Kidney (tissue), 14 donors: ENCODE results near the gene USP37. TPM values are rescaled to one million over a fixed set of nuclear protein-coding genes. Genes with fewer than 3 reads are reported as not detected.

Experiments used
- DNase-seq, 5 donors: peaks; one replicate each; pipeline ENCODE4 v3.0.0-alpha.2; 2013 to 2020
- FAIRE-seq: peaks from 2 replicates; lab custom pipeline; 2012; peaks lifted over from hg19 to GRCh38; lab: Jason Lieb, UNC
- H3K27ac ChIP-seq, 2 donors: one replicate each; pipeline ENCODE4 v1.7.0; 2013; ENCODE audit warnings: low read depth in 2 of 2, low read length in 2 of 2, inconsistent platforms in 1 of 2
- H3K27me3 ChIP-seq: one replicate; pipeline ENCODE4 v1.7.1; 2013; ENCODE audit warnings: low read length, inconsistent platforms; ENCODE audit not compliant: control insufficient read depth, insufficient read depth
- H3K36me3 ChIP-seq, 3 donors: one replicate each; pipeline versions ENCODE4 v1.7.0 to v1.7.1; 2013; ENCODE audit warnings: low read length in 3 of 3, control low read depth in 1 of 3, inconsistent platforms in 1 of 3; ENCODE audit not compliant: insufficient read depth in 3 of 3, control insufficient read depth in 2 of 3
- H3K4me1 ChIP-seq, 3 donors: one replicate each; pipeline versions ENCODE4 v1.7.0 to v1.7.1; 2013; ENCODE audit warnings: low read length in 3 of 3, inconsistent platforms in 1 of 3, low read depth in 1 of 3; ENCODE audit not compliant: control insufficient read depth in 2 of 3, insufficient read depth in 2 of 3
- H3K4me3 ChIP-seq, 3 donors: one replicate each; pipeline versions ENCODE4 v1.7.0 to v1.8.1; 2013; ENCODE audit warnings: low read length in 3 of 3, control low read depth in 1 of 3, inconsistent platforms in 1 of 3
- H3K9ac ChIP-seq, 3 donors: one replicate each; pipeline versions ENCODE4 v1.7.0 to v1.7.1; 2013; ENCODE audit warnings: low read length in 3 of 3, control low read depth in 1 of 3, inconsistent platforms in 1 of 3
- H3K9me3 ChIP-seq, 3 donors: one replicate each; pipeline versions ENCODE4 v1.7.0 to v1.7.1; 2013; ENCODE audit warnings: low read length in 3 of 3, control low read depth in 1 of 3, inconsistent platforms in 1 of 3; ENCODE audit not compliant: control insufficient read depth in 2 of 3, insufficient read depth in 1 of 3
- intact Hi-C: fragments of 100-400 bp; cut with DNase I; formaldehyde crosslinking; loops from one replicate; pipeline ENCODE4 v1.11.1; 2022
- polyA plus RNA-seq: library from polyadenylated mRNA; stranded (reverse); fragments of 350-450 nt; fragmentation: Illumina TruSeq; extraction: RNeasy Lipid Tissue Mini Kit (QIAGEN cat#74804); gene quantifications from one replicate; pipeline ENCODE4 v1.2.3, GENCODE V29; 2014; ENCODE audit warnings: low read depth, low replicate concordance; ENCODE audit not compliant: insufficient read depth
- total RNA-seq: library from RNA; stranded (reverse); fragmentation: NEBNext Ultra II Directional; extraction: Animal tissue kit (Norgen Biotek cat#: 25700); gene quantifications from one replicate; pipeline ENCODE4 v1.2.1, GENCODE V29; 2021
- TF ChIP-seq, protein P1 (sequence below): IDR thresholded peaks from 3 replicates; pipeline ENCODE4 v1.5.1; 2012; ENCODE audit warnings: mild to moderate bottlenecking, moderate library complexity, borderline replicate concordance; ENCODE audit not compliant: insufficient read depth; ENCODE audit errors: extremely low read depth
- donor health status: control.
- donor health status: control.
- donor health status: control.
- donor health status: control.
- donor health status: control.
- donor health status: DM: yes; HTN: yes; CAD: no.
- donor health status: Normal renal cell carcinoma (clear cell type).

The USP37 gene
- total and polyA plus RNA-seq, 2 donors from 2014 or later = 1.8 to 13.5 TPM

DNA sequence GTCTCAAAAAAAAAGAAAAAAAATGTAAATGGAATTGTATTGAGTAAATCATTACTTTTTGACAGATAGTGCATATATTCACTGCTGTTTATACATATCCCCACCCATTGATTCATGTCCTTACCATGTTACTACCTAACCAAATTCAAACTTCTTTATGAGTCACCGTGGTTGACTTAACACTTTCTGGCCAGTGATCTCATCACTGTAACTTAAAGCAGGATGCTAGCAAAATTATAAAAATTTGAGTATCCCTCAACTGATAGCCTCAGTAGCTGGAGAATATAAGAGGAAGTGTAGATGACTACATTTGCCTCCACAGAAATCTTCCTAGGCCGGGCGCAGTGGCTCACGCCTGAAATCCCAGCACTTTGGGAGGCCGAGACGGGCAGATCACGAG, 13.9 kb upstream of the USP37 start:
- DNase-seq (no peak), FAIRE-seq (no peak)
- Histone ChIP-seq H3K36me3 (peaks cover 3 to 15% (median 13%) of the 10 kb centered on the region in 3 donors), H3K4me1 (peaks cover 0 to 3% (median 0%) of the 10 kb centered on the region in 3 donors), H3K4me3 (no peak overlapping the region), H3K27ac (no peak overlapping the region), H3K9me3 (no peaks in the 10 kb centered on the region), H3K9ac (no peak overlapping the region), H3K27me3 (no peaks in the 10 kb centered on the region)
- TF ChIP-seq, protein P1, sequence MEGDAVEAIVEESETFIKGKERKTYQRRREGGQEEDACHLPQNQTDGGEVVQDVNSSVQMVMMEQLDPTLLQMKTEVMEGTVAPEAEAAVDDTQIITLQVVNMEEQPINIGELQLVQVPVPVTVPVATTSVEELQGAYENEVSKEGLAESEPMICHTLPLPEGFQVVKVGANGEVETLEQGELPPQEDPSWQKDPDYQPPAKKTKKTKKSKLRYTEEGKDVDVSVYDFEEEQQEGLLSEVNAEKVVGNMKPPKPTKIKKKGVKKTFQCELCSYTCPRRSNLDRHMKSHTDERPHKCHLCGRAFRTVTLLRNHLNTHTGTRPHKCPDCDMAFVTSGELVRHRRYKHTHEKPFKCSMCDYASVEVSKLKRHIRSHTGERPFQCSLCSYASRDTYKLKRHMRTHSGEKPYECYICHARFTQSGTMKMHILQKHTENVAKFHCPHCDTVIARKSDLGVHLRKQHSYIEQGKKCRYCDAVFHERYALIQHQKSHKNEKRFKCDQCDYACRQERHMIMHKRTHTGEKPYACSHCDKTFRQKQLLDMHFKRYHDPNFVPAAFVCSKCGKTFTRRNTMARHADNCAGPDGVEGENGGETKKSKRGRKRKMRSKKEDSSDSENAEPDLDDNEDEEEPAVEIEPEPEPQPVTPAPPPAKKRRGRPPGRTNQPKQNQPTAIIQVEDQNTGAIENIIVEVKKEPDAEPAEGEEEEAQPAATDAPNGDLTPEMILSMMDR = no peak
- intact Hi-C loops = no loop called here

DNA sequence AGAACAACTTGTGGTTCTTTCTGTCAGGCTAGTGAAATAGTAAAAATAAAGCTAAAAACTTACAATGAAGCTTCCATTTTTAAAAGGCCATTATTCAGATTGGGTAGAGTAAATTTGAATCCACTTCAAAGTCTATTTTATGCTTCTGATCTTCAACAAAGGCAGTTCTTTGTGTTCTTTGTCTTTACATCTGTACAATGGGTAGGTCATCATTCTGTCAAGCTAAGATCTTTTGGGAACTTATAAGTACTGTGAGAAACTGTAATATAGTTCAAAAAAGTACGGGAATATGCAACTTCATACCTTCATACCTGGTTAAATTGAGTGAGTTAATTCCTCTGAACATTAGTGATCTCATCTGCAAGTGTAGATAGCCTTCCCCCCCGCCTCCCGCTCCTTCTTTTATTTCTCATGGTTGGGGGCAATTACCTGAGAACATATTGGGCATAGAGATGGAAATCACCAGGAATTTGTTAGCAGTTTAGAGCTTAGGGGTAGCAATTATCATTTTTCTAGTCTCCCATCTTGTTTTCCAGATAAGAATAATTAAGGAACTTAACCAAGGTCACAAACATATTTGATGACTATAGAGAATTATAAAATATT, 10.2 kb upstream of the USP37 start:
- H3K9me3 ChIP-seq = no peaks in the 10 kb centered on the region
- TF ChIP-seq, protein P1 = no peak
- intact Hi-C loops = no loop called here
- no peaks in the 10 kb centered on the region for H3K27me3 ChIP-seq
- peaks cover 0 to 3% (median 0%) of the 10 kb centered on the region in 3 donors for H3K4me1 ChIP-seq
- no peak for FAIRE-seq
- no peak overlapping the region for H3K9ac ChIP-seq
- no peak overlapping the region for H3K4me3 ChIP-seq
- no peak overlapping the region for H3K27ac ChIP-seq
- DNase-seq = no peak
- H3K36me3 ChIP-seq = peaks cover 0 to 9% (median 3%) of the 10 kb centered on the region in 3 donors

DNA sequence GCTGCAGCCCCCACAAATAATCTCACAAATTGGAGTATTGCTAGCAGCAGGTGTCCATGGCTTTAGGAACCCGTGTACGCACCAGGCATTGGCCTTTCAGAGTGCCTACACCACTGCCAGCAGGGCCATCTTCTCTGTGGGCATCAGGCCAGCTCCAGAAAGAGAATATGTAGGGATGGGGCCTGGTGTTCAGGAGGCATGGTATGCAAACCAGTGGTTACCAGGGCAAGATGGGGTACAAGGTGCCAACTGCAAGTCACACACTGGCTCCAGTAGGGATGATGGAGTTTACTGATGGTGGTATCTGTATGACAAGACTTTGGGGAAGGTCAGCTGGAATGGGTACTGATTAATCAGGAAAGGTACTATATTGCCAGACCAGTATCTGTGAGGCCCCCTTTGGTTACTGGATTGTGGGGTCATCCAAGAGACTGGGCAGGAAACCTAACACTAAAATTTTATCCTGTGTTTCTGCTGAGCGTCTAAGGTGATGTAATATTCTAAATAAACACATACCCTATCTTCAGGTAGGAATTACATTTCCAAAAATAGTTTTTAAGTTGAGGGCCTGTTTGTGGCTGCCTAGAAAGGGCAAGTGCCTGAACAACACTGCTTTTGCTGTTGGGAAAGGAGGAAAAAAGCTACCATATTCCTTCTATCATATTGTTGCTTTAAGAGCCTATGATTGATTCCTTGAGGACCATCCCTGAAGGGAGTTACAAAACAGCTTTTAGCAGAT, 9.5 kb upstream of the USP37 start:
- FAIRE-seq = no peak
- no peaks in the 10 kb centered on the region for H3K27me3 ChIP-seq
- peaks cover 0 to 7% (median 3%) of the 10 kb centered on the region in 3 donors for H3K36me3 ChIP-seq
- no peaks in the 10 kb centered on the region for H3K9me3 ChIP-seq
- H3K4me1 ChIP-seq = peaks cover 0 to 3% (median 0%) of the 10 kb centered on the region in 3 donors
- H3K27ac ChIP-seq = no peak overlapping the region
- DNase-seq = no peak
- H3K9ac ChIP-seq = no peak overlapping the region
- H3K4me3 ChIP-seq = no peak overlapping the region
- TF ChIP-seq, protein P1 = no peak
- intact Hi-C loops = no loop called here
